HG03520 (cell line): ENCODE measurements around the gene HLA-DQB1.
"Not testable (repeated sequence)": the region's sequence is repeated elsewhere in the genome, so short reads cannot be mapped to it uniquely, and the experiment has no call there.

Experiments
- ATAC-seq: cut with Tn5 transposase; IDR thresholded peaks from one replicate; pipeline ENCODE4 v1.9.1; 2021; ENCODE audit warnings: mild to moderate bottlenecking, moderate library complexity; ENCODE audit not compliant: unreplicated experiment

HLA-DQB1 gene

GRCh38 chr6:32629793-32630192 lies 36.7 kb downstream of the HLA-DQB1 start:
- ATAC-seq, result not testable (repeated sequence)

- ATAC-seq, result no peak
These were observed 38.6 kb downstream of the HLA-DQB1 start for GRCh38 chr6:32627831-32628230.

GRCh38 chr6:32627249-32627648 lies 39.2 kb downstream of the HLA-DQB1 start:
- no peak for ATAC-seq

- no peak for ATAC-seq
These were observed 41.3 kb downstream of the HLA-DQB1 start for GRCh38 chr6:32625137-32625536.

GRCh38 chr6:32624565-32624964 lies 41.9 kb downstream of the HLA-DQB1 start:
- no peak for ATAC-seq

- no peak for ATAC-seq
These were observed 42.8 kb downstream of the HLA-DQB1 start for GRCh38 chr6:32623693-32624092.

GRCh38 chr6:32622545-32623401 lies 43.7 kb downstream of the HLA-DQB1 start:
- ATAC-seq, result peak; percentile 64

- no peak for ATAC-seq
These were observed 45.1 kb downstream of the HLA-DQB1 start for GRCh38 chr6:32621372-32621771.

- no peak for ATAC-seq
These were observed 48.7 kb downstream of the HLA-DQB1 start for GRCh38 chr6:32617751-32618150.

- no peak for ATAC-seq
These were observed 50.4 kb downstream of the HLA-DQB1 start for GRCh38 chr6:32615885-32616532.

- no peak for ATAC-seq
These were observed 51.9 kb downstream of the HLA-DQB1 start for GRCh38 chr6:32614366-32615081.

GRCh38 chr6:32613475-32613874 lies 53.0 kb downstream of the HLA-DQB1 start:
- ATAC-seq, result no peak

- no peak for ATAC-seq
These were observed 55.7 kb downstream of the HLA-DQB1 start for GRCh38 chr6:32610682-32611296.

GRCh38 chr6:32609731-32610640 lies 56.5 kb downstream of the HLA-DQB1 start:
- peak; percentile 91 for ATAC-seq
